PC-9 (cell line): ENCODE results near the gene TPRG1. TPM values are rescaled to one million over a fixed set of nuclear protein-coding genes. Genes with fewer than 3 reads are reported as not detected.

Source experiments
- BruUV-seq: library from RNA; stranded (reverse); fragments of 400-500 nt; replicated peaks from 2 replicates; lab custom pipeline; 2021; lab: Mats Ljungman, UMichigan
- CTCF ChIA-PET: fragments of 300-600 bp; sonication (Branson Sonifier 250); formaldehyde crosslinking; loops from one replicate; lab custom pipeline; 2022; ENCODE audit warnings: antibody characterized with exemption; lab: Charles Lee
- POLR2A ChIA-PET: fragments of 300-600 bp; sonication (Branson Sonifier 250); formaldehyde crosslinking; loops from one replicate; lab custom pipeline; 2022; ENCODE audit warnings: antibody characterized with exemption; ENCODE audit not compliant: unreplicated experiment; lab: Charles Lee
- DNase-seq, 2 experiments: peaks; one replicate each; pipeline versions ENCODE4 v3.0.0 to v3.0.0-alpha.2; 2015 to 2022; ENCODE audit warnings: mixed read lengths in 1 of 2
- H2AFZ ChIP-seq: fragments of 200-600 bp; sonication (generic); 2 replicates; pipeline ENCODE4 v1.8.1; 2017; ENCODE audit warnings: antibody characterized with exemption
- H3F3A ChIP-seq: fragments of 200-600 bp; sonication (generic); 2 replicates; pipeline ENCODE4 v1.8.1; 2017; ENCODE audit warnings: antibody characterized with exemption, mild to moderate bottlenecking, low read depth; ENCODE audit not compliant: insufficient read depth
- H3K27ac ChIP-seq: fragments of 200-600 bp; sonication (generic); 2 replicates; pipeline ENCODE4 v1.6.1; 2016; ENCODE audit warnings: mixed run types
- H3K27me3 ChIP-seq: fragments of 200-600 bp; sonication (generic); 2 replicates; pipeline ENCODE4 v1.6.1; 2016; ENCODE audit warnings: low read depth, mixed run types; ENCODE audit not compliant: insufficient read depth
- H3K36me3 ChIP-seq: fragments of 200-600 bp; sonication (generic); 2 replicates; pipeline ENCODE4 v1.6.1; 2016; ENCODE audit warnings: low read depth, mixed run types
- H3K4me1 ChIP-seq: fragments of 200-600 bp; sonication (generic); replicated peaks from 2 replicates; pipeline ENCODE4 v1.6.1; 2016; ENCODE audit warnings: mixed run types; ENCODE audit not compliant: insufficient read depth
- H3K4me2 ChIP-seq: fragments of 200-600 bp; sonication (generic); 2 replicates; pipeline ENCODE4 v1.6.1; 2017; ENCODE audit warnings: mixed run types
- H3K4me3 ChIP-seq: fragments of 200-600 bp; sonication (generic); 2 replicates; pipeline ENCODE4 v1.6.1; 2016; ENCODE audit warnings: mixed run types
- H3K79me2 ChIP-seq: fragments of 200-600 bp; sonication (generic); 2 replicates; pipeline ENCODE4 v1.6.1; 2017; ENCODE audit warnings: low read depth, mixed run types
- H3K9me2 ChIP-seq: fragments of 200-600 bp; sonication (generic); 2 replicates; pipeline ENCODE4 v1.8.1; 2017; ENCODE audit warnings: mild to moderate bottlenecking; ENCODE audit not compliant: insufficient read depth
- H3K9me3 ChIP-seq: fragments of 200-600 bp; sonication (generic); 2 replicates; pipeline ENCODE4 v1.8.1; 2016; ENCODE audit warnings: low read depth; ENCODE audit not compliant: insufficient read depth
- H4K20me1 ChIP-seq: fragments of 200-600 bp; sonication (generic); 2 replicates; pipeline ENCODE4 v1.8.1; 2017; ENCODE audit not compliant: insufficient read depth
- CTCF ChIP-seq: fragments of 200-600 bp; sonication (generic); conservative IDR thresholded peaks from 2 replicates; pipeline ENCODE4 v1.6.1; 2017; ENCODE audit warnings: mixed run types, antibody characterized with exemption, mild to moderate bottlenecking, moderate library complexity
- EZH2 ChIP-seq: fragments of 200-600 bp; sonication (generic); IDR thresholded peaks from 2 replicates; pipeline ENCODE4 v1.8.0; 2017; ENCODE audit warnings: antibody characterized with exemption, low read depth
- intact Hi-C: fragments of 100-400 bp; cut with micrococcal nuclease; formaldehyde crosslinking; loops from one replicate; pipeline ENCODE4 v1.10.0; 2022; ENCODE audit not compliant: unreplicated experiment
- total RNA-seq: library from RNA; stranded (reverse); gene quantifications from 2 replicates; pipeline ENCODE4 v1.2.3, GENCODE V29; 2021

Gene TPRG1
- total RNA-seq, 1 experiment from 2014 or later = 1.9 TPM

- intact Hi-C loops = no loop called here
- POLR2A ChIA-PET = no interaction called here
- no peaks in the 10 kb centered on the region for H3K79me2 ChIP-seq
- TF ChIP-seq CTCF (no peak), EZH2 (no peak)
- H3K4me1 ChIP-seq = peaks cover 6% of the 10 kb centered on the region; the same call in 1 of the 2 replicates
- no peak overlapping the region for H3K4me2 ChIP-seq
- no peaks in the 10 kb centered on the region for H3K9me2 ChIP-seq
- no peaks in the 10 kb centered on the region for H3K27me3 ChIP-seq
- no peak for DNase-seq
- no peak overlapping the region for H3K27ac ChIP-seq
- BruUV-seq = no TSS peak
- no peak overlapping the region for H2AFZ ChIP-seq
- peaks cover 13% of the 10 kb centered on the region; the same call in 1 of the 2 replicates for H3K36me3 ChIP-seq
- peaks cover 39% of the 10 kb centered on the region for H3K9me3 ChIP-seq
- CTCF ChIA-PET = no interaction called here
- peaks cover 3% of the 10 kb centered on the region for H3F3A ChIP-seq
- H3K4me3 ChIP-seq = no peak overlapping the region
- H4K20me1 ChIP-seq = no peaks in the 10 kb centered on the region
Measured at GRCh38 chr3:189331002-189331418, 159.2 kb downstream of the TPRG1 start.

GRCh38 chr3:189334064-189334920 lies 162.5 kb downstream of the TPRG1 start:
- TF ChIP-seq CTCF = no peak
- no peak for TF ChIP-seq EZH2
- H3K4me3 ChIP-seq = no peak overlapping the region
- intact Hi-C loops = no loop called here
- H3K9me3 ChIP-seq = peaks cover 25% of the 10 kb centered on the region
- CTCF ChIA-PET = interaction anchor here (0.6 to 1.0 kb wide), 5 partner anchors 52 to 509 kb away, joined by 3 to 8 read pairs (median 6); no protein-coding TSS in a partner anchor
- no peaks in the 10 kb centered on the region for H4K20me1 ChIP-seq
- no peak overlapping the region for H3K4me2 ChIP-seq
- no TSS peak for BruUV-seq
- H3K27ac ChIP-seq = no peak overlapping the region
- H3F3A ChIP-seq = no peaks in the 10 kb centered on the region
- no peaks in the 10 kb centered on the region for H3K27me3 ChIP-seq
- peak in 1 of 2 experiments; percentile 47 for DNase-seq
- POLR2A ChIA-PET = no interaction called here
- H3K9me2 ChIP-seq = no peaks in the 10 kb centered on the region
- H3K36me3 ChIP-seq = no peaks in the 10 kb centered on the region
- H3K4me1 ChIP-seq = peaks cover 17% of the 10 kb centered on the region
- H2AFZ ChIP-seq = no peak overlapping the region
- H3K79me2 ChIP-seq = no peaks in the 10 kb centered on the region

- Histone ChIP-seq H3K79me2 (no peaks in the 10 kb centered on the region), H2AFZ (no peak overlapping the region), H3F3A (no peaks in the 10 kb centered on the region), H3K27ac (no peak overlapping the region), H3K4me1 (peaks cover 17% of the 10 kb centered on the region), H3K9me2 (no peaks in the 10 kb centered on the region), H3K27me3 (no peaks in the 10 kb centered on the region), H3K9me3 (peaks cover 20% of the 10 kb centered on the region), H3K4me2 (peak overlapping the region; percentile 14), H3K4me3 (no peak overlapping the region), H4K20me1 (no peaks in the 10 kb centered on the region), H3K36me3 (no peaks in the 10 kb centered on the region)
- TF ChIP-seq EZH2 = no peak
- no TSS peak for BruUV-seq
- ChIA-PET CTCF (interaction anchor here (0.6 to 0.8 kb wide), 2 partner anchors 14 to 176 kb away, joined by 3 read pairs; no protein-coding TSS in a partner anchor), POLR2A (interaction anchor here (0.7 kb wide), 3 partner anchors 13 to 94 kb away, joined by 3 to 15 read pairs (median 3); no protein-coding TSS in a partner anchor)
- DNase-seq = peak; percentile 67 to 74
- intact Hi-C loops = loop anchor here (1.0 kb wide), 1 partner anchor 21 kb away; no protein-coding TSS in a partner anchor
Measured at GRCh38 chr3:189337673-189338091, 165.9 kb downstream of the TPRG1 start.
